Esophagus muscularis mucosa (tissue), 4 donors: ENCODE data around the gene COL26A1.

ENCODE experiments used
- CTCF ChIP-seq, 3 experiments: fragments of 200-600 bp in 2 of 3; fragments of 450-650 bp in 1 of 3; sonication (generic) in 2 of 3; IDR thresholded peaks; one replicate each; pipeline ENCODE4 v1.5.1; 2017 to 2019; ENCODE audit warnings: antibody characterized with exemption in 3 of 3, mild to moderate bottlenecking in 2 of 3, moderate library complexity in 1 of 3
- EP300 ChIP-seq: sonication (generic); formaldehyde crosslinking; IDR thresholded peaks from one replicate; pipeline ENCODE4 v1.6.1; 2017; ENCODE audit warnings: antibody characterized with exemption
- POLR2A ChIP-seq: fragments of 450-650 bp; IDR thresholded peaks from one replicate; pipeline ENCODE4 v1.6.1; 2017; ENCODE audit warnings: antibody characterized with exemption, moderate library complexity, mild to moderate bottlenecking, low read depth
- POLR2AphosphoS5 ChIP-seq, 2 donors: sonication (generic); formaldehyde crosslinking; IDR thresholded peaks; one replicate each; pipeline ENCODE4 v1.6.1; 2017; ENCODE audit warnings: antibody characterized with exemption in 2 of 2

DNA sequence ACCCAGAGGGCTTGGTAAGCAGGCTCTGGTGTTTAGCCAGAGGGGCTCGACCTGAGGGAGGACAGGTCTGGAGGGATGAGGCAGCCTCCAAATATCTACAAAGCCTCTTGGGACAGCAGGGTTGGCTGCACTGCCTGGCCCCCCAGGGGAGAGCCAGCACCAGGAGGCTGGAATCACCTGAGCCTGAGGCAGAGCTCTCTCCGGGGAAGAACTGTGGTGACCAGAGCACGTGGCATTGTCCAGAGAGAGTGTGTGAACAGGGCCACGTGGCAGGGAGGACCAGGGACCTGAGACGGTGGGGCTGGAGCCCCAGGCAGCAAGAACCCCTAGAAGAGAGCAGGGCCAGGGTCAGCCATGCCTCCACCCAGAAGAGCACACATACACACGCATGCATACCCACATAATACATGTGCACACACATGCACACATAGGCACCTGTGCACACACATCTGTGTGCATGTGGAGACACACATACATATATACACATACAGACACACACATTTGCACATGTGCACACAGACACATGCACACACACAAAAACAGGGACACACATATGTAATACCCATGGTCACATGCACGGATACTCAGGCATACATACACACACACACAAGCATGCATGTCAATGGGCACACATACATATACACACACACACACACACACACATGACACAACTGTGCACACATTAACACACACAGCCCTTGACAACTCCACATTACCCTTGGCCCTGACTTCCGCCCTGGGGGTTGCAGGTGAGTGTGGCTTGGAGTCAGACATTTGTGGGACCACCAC lies 171.5 kb downstream of the COL26A1 start:
- no peak for TF ChIP-seq CTCF (IDR thresholded peaks at IDR 0.05)
- TF ChIP-seq POLR2A = no peak
- no peak for TF ChIP-seq EP300
- TF ChIP-seq POLR2AphosphoS5 (IDR thresholded peaks at IDR 0.05) = no peak
